Measurements from ENCODE around the gene ZBTB1.
"Not testable (repeated sequence)": the region's sequence is repeated elsewhere in the genome, so short reads cannot be mapped to it uniquely, and the experiment has no call there.

Gene ZBTB1

DNA sequence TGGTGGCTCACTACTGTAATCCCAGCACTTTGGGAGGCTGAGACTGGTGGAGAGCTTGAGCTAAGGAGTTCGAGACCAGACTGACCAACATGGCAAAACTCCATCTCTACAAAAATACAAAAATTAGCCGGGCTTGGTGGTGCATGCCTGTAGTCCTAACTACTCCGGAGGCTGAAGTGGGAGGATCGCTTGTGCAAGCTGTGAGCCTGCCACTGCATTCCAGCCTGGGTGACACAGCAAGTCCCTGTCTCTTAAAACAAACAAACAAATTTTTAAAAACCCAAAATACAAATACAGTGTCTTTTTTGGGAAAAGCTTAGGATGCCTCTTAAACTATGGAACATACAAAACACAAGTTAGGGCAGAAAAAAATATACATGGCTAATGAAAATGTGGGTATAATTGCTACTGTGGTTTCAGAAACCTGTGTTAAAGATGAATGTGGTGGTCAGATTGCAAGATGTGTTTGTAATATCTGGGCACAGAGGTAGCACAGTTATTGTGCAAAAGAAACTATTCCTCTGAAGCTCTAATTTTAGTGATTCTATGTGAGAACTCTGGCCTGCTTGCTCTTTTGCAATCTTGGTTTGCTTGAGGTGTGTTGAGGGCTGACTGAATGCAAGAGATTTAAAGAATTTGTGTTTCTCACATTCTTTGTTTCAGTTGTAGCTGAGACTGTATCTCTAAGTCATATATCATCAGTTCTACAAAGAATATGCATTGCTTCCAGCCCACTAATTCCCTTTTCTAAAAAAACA lies 32.1 kb downstream of the ZBTB1 start:
- no peak for DNase-seq

DNA sequence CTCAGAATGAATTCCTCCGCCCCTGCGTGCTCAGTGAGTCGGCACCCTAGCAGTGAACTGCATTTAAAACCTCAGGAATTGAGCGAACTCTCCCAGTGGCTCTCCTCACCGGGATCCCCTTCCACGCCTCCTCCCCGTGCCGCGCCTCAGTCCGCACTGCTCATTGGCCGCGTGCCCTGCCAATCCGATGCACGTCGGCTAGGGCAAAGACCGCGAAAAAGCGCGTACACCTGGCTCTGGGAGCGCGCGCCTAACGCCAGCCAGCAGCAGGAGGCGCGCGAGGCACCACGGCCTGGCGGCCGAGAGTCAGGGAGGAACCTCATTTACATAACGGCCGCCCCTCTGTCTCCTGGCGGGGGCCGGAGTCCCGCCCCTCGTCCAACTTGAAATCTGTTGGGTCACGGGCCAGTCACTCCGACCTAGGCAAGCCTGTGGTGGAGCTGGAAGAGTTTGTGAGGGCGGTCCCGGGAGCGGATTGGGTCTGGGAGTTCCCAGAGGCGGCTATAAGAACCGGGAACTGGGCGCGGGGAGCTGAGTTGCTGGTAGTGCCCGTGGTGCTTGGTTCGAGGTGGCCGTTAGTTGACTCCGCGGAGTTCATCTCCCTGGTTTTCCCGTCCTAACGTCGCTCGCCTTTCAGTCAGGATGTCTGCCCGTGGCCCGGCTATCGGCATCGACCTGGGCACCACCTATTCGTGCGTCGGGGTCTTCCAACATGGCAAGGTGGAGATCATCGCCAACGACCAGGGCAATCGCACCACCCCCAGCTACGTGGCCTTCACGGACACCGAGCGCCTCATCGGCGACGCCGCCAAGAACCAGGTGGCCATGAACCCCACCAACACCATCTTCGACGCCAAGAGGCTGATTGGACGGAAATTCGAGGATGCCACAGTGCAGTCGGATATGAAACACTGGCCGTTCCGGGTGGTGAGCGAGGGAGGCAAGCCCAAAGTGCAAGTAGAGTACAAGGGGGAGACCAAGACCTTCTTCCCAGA lies 35.9 kb downstream of the ZBTB1 start, which contains the start of gene HSPA2:
Gene HSPA2, plus strand, starts transcription at position 534 of the 995 bp plus-strand sequence. Its CDS starts 109 bp downstream, at position 643.
- DNase-seq, result peak; percentile 87

DNA sequence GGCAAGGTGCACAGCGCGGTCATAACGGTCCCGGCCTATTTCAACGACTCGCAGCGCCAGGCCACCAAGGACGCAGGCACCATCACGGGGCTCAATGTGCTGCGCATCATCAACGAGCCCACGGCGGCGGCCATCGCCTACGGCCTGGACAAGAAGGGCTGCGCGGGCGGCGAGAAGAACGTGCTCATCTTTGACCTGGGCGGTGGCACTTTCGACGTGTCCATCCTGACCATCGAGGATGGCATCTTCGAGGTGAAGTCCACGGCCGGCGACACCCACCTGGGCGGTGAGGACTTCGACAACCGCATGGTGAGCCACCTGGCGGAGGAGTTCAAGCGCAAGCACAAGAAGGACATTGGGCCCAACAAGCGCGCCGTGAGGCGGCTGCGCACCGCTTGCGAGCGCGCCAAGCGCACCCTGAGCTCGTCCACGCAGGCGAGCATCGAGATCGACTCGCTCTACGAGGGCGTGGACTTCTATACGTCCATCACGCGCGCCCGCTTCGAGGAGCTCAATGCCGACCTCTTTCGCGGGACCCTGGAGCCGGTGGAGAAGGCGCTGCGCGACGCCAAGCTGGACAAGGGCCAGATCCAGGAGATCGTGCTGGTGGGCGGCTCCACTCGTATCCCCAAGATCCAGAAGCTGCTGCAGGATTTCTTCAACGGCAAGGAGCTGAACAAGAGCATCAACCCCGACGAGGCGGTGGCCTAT lies 36.8 kb downstream of the ZBTB1 start:
- no peak for DNase-seq

DNA sequence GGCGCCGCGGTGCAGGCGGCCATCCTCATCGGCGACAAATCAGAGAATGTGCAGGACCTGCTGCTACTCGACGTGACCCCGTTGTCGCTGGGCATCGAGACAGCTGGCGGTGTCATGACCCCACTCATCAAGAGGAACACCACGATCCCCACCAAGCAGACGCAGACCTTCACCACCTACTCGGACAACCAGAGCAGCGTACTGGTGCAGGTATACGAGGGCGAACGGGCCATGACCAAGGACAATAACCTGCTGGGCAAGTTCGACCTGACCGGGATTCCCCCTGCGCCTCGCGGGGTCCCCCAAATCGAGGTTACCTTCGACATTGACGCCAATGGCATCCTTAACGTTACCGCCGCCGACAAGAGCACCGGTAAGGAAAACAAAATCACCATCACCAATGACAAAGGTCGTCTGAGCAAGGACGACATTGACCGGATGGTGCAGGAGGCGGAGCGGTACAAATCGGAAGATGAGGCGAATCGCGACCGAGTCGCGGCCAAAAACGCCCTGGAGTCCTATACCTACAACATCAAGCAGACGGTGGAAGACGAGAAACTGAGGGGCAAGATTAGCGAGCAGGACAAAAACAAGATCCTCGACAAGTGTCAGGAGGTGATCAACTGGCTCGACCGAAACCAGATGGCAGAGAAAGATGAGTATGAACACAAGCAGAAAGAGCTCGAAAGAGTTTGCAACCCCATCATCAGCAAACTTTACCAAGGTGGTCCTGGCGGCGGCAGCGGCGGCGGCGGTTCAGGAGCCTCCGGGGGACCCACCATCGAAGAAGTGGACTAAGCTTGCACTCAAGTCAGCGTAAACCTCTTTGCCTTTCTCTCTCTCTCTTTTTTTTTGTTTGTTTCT lies 37.6 kb downstream of the ZBTB1 start:
- DNase-seq, result no peak

DNA sequence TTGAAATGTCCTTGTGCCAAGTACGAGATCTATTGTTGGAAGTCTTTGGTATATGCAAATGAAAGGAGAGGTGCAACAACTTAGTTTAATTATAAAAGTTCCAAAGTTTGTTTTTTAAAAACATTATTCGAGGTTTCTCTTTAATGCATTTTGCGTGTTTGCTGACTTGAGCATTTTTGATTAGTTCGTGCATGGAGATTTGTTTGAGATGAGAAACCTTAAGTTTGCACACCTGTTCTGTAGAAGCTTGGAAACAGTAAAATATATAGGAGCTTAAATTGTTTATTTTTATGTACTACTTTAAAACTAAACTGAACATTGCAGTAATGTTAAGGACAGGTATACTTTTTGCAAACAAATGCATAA lies 38.2 kb downstream of the ZBTB1 start:
- DNase-seq, result no peak

DNA sequence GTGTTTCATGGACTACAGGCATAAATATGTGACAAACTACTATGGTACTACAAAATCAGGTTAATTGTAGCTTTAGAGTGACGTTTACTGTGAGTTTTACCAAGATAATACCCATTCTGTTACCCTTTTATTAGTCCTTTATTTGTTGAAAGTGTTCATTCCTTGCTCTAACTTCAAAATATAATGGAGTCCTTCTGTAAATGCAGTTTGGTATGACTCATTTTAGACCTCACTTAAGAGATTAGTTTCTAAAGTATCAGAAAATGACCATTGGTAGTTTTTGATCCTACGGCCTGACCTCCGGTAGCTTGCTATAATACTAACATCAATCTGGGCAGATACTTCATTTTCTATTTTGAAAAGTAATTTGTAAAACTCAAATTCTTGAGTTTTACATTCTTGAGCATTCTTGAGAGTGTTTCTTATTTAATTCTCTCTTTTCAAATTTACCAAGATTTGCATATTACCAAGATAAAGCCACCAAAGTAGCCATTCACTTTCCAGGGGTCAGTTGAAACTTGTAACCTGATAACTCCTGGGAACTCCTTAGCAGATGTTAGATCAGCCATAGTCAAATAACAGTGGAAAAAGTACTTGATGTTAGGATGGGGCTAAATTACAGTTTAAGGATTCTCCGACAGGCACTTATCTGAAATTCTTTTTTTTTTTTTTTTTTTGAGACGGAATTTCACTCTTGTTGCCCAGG lies 40.2 kb downstream of the ZBTB1 start:
- DNase-seq, result no peak

DNA sequence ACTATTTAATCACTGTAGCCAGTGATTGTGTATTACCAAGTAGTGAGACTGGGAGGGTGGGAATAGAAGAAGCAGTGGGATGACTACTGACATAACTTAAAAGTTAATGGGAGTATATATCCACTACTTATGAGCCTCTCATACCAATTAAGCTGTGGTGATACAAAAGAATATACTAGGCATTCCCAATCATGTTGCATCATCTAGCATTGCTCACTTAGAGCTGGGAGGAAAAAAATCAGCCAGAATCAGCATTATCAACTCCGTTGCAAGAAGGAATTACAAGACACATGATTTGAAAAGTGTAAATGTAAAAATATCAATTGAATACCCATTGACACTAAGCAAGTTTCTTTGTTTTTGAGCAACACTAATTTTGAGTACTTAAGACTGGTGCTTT lies 44.4 kb downstream of the ZBTB1 start:
- DNase-seq, result no peak

DNA sequence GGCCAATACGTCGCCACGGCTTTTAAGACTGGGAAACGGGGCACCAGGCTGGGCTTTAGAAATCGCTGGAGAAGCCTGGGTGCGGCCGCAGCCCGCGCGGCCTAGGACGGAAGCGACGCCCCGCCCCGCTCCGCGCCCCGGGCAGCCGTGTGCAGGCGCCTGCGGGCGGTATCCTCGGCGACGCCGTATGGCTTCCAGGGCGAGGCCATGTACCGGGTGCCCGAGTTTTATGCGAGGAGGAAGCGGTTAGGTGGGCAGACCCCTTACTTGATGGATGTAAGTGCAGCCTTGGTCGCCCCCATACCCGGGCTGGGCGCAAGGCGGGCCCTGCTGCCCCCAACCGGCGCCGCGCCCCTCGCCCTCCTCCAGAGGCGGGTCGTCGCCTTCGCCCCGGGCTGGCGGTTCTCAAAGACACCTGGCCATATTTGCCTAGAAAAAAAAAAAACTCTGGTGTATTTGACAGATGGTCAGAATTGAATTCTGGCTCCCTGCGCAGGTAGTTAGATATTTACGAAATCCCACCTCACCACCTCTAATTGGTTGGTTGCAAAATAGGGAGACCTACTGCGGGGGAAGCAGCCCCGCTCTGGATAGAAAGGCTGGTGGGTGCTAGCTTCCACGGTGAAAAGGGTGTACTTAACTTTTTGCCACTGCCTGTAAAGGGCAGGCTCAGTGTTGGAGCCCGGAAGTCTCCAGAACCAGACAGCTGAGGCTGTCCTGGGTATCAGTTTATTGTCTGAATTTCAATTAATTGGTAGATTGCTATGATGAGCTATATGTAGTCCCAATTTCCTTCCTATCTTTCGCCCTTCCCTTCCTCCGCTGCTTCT lies 45.4 kb downstream of the ZBTB1 start, which contains the start of gene PPP1R36:
Gene PPP1R36, plus strand, starts transcription at position 171 of the 830 bp plus-strand sequence. Its CDS starts 37 bp downstream, at position 208.
- DNase-seq, result no peak

DNA sequence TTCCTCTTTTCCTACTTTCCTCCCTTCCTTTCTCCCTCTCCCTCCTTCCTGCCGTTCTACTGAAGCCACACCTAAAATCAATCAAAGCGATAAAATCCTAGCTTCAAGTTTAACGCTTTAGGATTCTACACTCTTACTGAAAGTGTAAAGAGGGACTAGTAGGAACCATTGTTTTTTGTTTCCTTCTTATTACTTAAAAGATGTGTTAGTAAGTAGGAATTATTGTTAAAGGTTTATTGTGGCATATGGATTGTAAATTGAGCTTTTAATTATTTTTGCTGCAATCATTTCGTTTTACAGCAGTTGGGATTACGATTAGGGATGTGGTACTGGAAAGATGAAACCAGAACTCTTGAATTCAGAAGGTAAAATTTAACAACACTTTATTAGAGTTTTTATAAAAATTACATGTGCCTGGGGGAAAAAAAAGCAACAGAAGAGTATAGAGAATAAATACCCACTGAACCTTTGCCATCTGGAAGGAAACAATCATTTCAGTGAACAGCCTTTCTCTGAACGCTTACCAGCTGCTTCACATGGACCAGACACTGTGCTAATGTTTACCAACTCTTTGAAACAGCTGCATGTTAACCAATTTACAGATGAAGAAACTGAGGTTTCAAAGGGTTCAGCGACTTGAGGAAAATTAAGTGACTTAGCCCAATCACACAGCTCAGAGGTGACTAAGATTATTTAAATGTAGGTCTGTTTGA lies 46.2 kb downstream of the ZBTB1 start:
- DNase-seq, result no peak

DNA sequence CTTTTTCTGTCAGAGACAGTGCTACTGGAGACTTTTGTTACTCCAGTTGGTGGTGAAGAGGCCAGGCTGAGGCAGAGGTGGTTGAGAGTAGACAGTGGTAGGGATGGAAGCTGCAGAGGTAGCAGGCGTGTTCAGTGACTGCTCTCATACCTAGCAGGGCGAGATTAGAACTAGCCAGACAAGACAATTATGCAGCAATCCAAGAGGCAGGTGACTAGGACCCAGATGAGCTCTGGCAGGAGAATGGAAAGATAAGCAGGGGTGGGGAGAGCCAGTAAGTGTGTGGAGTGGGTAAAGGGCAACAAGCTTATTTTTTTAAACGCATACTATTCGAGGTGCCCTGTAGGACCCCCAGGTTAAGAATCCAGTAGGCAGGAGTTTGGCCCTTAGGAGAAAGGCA lies 50.0 kb downstream of the ZBTB1 start:
- DNase-seq, result no peak

DNA sequence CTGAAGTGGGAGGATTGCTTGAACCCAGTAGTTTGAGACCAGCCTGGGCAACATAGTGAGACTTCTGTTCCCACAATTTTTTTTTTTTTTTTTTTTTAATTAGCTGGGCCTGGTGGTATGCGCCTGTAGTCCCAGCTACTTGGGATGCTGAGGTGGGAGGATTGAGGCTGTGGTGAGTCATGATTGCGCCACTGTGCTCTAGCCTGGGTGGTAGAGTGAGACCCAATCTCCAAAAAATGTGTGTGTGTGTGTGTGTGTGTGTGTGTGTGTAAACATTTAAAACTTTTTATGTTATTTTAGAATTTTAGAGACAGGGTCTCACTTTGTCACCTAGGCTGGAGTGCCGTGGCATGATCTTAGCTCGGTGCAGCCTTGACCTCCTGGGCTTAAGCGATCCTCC lies 52.0 kb downstream of the ZBTB1 start:
- DNase-seq, result no peak

DNA sequence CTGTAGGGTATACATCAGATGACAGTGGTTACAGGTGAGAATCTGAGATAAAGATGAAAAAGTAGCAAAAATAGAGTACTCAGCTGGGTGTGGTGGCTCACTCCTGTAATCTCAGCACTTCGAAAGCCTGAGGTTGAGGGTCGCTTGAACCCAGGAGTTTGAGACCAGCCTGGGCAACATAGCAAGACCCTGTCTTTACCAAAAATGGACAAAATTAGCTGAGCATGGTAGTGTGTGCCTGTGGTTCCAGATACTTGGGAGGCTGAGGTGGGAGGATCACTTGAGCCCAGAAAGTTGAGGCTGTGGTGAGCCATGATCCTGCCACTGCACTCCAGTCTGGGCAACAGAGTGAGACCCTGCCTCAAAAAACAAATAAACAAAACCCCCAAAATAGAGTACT lies 53.6 kb downstream of the ZBTB1 start:
- not testable (repeated sequence) for DNase-seq

DNA sequence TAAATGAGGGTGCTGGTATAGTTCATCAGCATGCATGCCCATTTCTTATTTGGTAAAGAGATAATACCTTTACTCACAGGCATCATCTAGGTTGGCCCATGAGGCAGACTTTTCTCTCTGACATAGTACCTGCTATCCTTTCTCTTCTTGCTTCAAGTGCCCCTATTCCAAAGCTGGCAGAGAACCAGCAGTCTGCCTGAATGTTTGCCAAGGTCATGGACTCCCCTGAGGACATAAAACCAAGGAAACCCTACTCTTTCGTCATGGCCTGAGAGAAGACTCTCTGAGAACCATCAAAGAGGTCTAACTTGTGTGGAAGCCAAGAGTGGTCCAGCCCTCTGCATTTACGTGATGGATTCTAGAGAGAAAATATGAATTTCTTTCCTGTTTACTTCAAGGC lies 57.1 kb downstream of the ZBTB1 start:
- DNase-seq, result no peak

DNA sequence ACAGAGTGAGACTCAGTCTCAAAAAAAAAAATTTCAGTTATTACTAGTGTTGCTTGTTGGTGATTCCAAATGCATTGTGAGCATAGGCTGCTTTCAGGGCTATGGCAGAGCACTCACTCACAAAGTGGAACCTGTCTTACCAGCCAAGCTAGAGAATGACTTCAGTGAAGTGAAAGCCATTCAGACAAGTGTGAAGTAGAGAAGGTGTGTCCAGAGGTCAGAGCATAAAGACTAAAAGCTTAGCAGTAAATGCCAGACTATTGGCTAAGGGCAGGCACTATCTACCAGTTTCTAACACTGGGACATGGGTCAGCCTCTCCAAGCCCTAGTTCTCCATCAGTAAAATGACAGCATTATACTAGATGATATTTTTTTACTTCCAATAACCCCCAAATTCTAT lies 57.9 kb downstream of the ZBTB1 start:
- DNase-seq, result no peak

DNA sequence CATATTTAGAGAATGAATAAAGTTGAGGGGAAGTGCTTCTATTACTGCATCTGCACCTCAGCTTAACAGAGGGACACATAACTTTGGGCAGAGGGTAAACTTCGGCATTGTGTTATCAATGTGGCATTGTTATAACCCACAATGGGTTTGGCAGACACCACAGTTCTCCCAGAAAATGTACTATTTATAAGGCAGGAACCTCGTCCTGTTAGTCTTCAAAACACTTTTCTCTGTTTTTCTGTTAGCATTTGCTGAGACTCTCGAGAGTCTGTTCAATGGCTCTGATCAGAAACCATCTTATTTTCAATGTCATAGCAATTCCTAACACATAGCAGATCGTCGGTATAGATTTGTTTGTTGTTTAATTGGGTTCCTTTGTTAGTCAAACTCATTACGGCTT lies 59.1 kb downstream of the ZBTB1 start:
- DNase-seq, result no peak

DNA sequence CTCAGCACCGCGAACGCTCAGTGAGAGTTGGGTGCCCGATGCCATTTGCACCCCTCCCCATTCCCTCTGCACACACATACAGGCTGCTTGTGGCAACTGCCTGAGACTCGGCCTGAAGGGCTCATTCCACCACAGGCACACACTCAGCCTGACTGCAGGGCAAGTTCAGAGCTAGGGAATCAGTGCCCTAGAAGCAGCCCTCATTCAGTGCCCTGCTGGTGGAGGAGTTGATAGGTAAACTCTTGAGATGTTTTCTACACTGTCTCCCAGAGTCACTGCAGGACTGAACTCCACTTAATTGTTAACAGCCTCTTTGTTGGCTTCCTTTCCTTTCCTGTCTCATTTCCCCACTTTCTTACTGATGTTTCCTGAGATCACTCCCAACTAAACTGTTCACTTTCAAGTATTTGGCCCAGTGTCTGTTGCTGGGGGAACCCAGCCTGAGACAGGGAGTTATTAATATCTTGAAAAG lies 62.1 kb downstream of the ZBTB1 start:
- no peak for DNase-seq

DNA sequence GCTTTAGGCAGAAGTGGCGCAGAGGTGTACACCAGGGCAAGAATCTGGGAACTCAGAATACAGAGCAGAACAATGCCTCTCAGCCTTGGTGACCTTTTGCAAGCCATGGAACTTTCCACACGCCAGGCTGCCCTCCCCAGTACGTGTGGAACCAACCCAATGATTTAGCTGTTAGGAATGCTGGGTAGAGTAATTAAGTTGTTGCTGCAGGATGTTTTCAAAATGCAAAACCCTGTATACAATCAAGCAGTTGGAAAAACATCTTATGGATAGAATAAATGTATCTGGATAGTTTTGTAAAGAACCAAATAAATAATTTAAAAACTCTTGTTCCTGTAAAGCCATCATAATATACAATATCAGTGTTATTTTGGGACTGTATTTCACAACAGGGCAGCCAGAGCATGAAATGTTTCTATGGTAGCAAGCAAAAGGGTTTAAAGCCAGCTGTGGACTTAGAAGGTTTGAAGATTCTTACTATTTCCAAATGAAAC lies 64.6 kb downstream of the ZBTB1 start:
- no peak for DNase-seq

DNA sequence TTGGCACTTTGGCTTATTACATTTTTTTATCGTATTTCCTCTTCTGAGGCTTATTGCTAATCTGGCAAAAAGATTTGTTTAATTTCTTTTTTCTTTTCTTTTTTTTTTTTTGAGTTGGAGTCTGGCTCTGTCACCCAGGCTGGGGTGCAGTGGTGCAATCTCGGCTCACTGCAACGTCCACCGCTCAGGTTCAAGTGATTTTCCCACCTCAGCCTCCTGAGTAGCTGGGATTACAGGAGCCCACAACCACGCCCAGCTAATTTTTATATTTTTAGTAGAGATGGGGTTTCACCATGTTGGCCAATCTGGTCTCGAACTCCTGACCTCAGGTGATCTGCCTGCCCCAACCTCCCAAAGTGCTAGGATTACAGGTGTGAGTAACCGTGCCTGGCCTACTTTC lies 65.1 kb downstream of the ZBTB1 start:
- DNase-seq, result not testable (repeated sequence)

DNA sequence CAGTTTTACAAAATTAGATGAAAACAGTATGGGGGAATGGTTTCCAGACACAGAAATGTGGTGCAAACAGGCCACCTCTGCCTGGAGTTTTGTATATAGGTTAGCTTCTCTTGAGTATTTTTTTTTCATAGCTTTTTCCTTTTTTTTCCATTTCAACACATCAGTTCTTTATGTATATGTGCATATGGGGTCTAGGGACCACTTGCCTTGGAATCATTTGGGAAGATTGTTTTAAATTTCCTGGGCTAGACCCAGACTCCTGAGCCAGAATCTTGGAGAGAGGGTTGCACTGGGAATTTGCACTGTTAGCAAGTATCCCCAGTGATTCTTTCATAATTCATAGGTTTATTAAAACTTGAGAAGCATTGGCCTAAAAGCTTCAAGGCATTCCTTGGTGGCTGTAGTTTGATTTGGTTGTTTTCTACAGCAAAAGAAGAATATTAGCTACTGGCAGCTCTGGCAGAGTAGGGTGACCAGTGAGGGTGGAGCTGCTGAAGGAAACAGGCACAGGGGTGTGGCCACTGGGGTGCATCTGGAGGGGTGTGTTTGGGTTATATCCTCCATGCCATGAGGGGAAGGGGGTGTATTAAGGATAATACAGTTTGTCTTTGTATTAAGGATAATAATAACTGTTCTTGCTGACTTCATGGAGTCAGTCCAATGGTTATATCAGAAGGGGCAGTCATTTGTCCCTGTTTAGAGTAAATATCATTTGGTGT lies 68.0 kb downstream of the ZBTB1 start:
- no peak for DNase-seq
